D721Med (cell line): Measurements from ENCODE around the gene LRMDA.

Experiments
- DNase-seq: peaks from one replicate; pipeline ENCODE4 v3.0.0; 2011; ENCODE audit warnings: low spot score; ENCODE audit not compliant: insufficient read length
- FAIRE-seq: peaks from 2 replicates; lab custom pipeline; 2011; peaks lifted over from hg19 to GRCh38; lab: Jason Lieb, UNC
- CTCF ChIP-seq: IDR thresholded peaks from 2 replicates; pipeline ENCODE4 v1.5.1; 2012; ENCODE audit warnings: mild to moderate bottlenecking, control low read depth; ENCODE audit not compliant: insufficient read depth; ENCODE audit errors: missing control alignments

LRMDA gene

GRCh38 chr10:76354921-76355320, 923.5 kb downstream of the LRMDA start:
- FAIRE-seq, result no peak

GRCh38 chr10:76356557-76356956, 925.1 kb downstream of the LRMDA start:
- DNase-seq, result no peak
- TF ChIP-seq CTCF, result no peak
- FAIRE-seq, result no peak

More at GRCh38 chr10:76354921-76355320, 923.5 kb downstream of the LRMDA start:
- DNase-seq, result no peak
- TF ChIP-seq CTCF, result no peak

GRCh38 chr10:76357726-76358415, 926.4 kb downstream of the LRMDA start:
- no peak for TF ChIP-seq CTCF
- no peak for FAIRE-seq

GRCh38 chr10:76358743-76359395, 927.4 kb downstream of the LRMDA start:
- DNase-seq (no peak), FAIRE-seq (no peak)
- TF ChIP-seq CTCF, result no peak

More at GRCh38 chr10:76357726-76358415, 926.4 kb downstream of the LRMDA start:
- DNase-seq, result no peak

GRCh38 chr10:76375761-76376160, 944.3 kb downstream of the LRMDA start:
- DNase-seq (no peak), FAIRE-seq (no peak)
- no peak for TF ChIP-seq CTCF

GRCh38 chr10:76382381-76382851, 951.0 kb downstream of the LRMDA start:
- FAIRE-seq, result no peak
- DNase-seq, result no peak

More at GRCh38 chr10:76382381-76382851, 951.0 kb downstream of the LRMDA start:
- TF ChIP-seq CTCF, result no peak
